K562 (cell line): ENCODE measurements around the gene ATRAID. TPM values are rescaled to one million over a fixed set of nuclear protein-coding genes. Genes with fewer than 3 reads are reported as not detected.

Source experiments
- AFF4 ChIP-seq: sonication (generic); formaldehyde crosslinking; IDR thresholded peaks from 2 replicates; pipeline ENCODE4 v1.8.0; 2023; ENCODE audit warnings: mild to moderate bottlenecking, missing genetic modification reagents
- C11orf30 ChIP-seq: fragments of 450-650 bp; IDR thresholded peaks from 2 replicates; pipeline ENCODE4 v1.6.1; 2016; ENCODE audit warnings: low read depth, mild to moderate bottlenecking
- E2F3 ChIP-seq: fragments of 250-450 bp; sonication (Bioruptor Pico); IDR thresholded peaks from 2 replicates; pipeline ENCODE4 v1.4.0; 2020; ENCODE audit warnings: mild to moderate bottlenecking
- EHMT2 ChIP-seq: fragments of 450-650 bp; IDR thresholded peaks from 2 replicates; pipeline ENCODE4 v1.6.1; 2018; ENCODE audit warnings: antibody characterized with exemption
- FOXM1 ChIP-seq, 2 experiments: fragments of 450-650 bp in 1 of 2; sonication (generic) in 1 of 2; formaldehyde crosslinking in 1 of 2; IDR thresholded peaks; 2 replicates each; pipeline versions ENCODE4 v1.6.1 to v1.9.0; 2017 to 2022; ENCODE audit warnings: low read depth in 2 of 2, mild to moderate bottlenecking in 2 of 2, missing genetic modification reagents in 1 of 2, moderate library complexity in 1 of 2
- HDAC2 ChIP-seq: fragments of 450-650 bp; IDR thresholded peaks from 2 replicates; pipeline ENCODE4 v1.6.1; 2016; ENCODE audit warnings: mild to moderate bottlenecking
- ID3 ChIP-seq, 2 experiments: fragments of 250-450 bp in 1 of 2; fragments of 450-650 bp in 1 of 2; sonication (Bioruptor Pico) in 1 of 2; IDR thresholded peaks; 2 replicates each; pipeline versions ENCODE4 v1.6.1 to v1.8.0; 2016 to 2021; ENCODE audit warnings: mild to moderate bottlenecking in 2 of 2, moderate library complexity in 2 of 2, missing compliant biosample characterization in 1 of 2, missing genetic modification characterization in 1 of 2
- KAT2B ChIP-seq: IDR thresholded peaks from one replicate; pipeline ENCODE4 v1.6.1; 2012; ENCODE audit warnings: low read depth, mild to moderate bottlenecking, control low read depth, inconsistent platforms, low read length, moderate library complexity
- MCM2 ChIP-seq: fragments of 450-650 bp; IDR thresholded peaks from 2 replicates; pipeline ENCODE4 v1.6.1; 2017; ENCODE audit warnings: low read depth, mild to moderate bottlenecking
- NBN ChIP-seq: fragments of 450-650 bp; IDR thresholded peaks from 2 replicates; pipeline ENCODE4 v1.6.1; 2016; ENCODE audit warnings: low read depth, mild to moderate bottlenecking
- NUFIP1 ChIP-seq: fragments of 450-650 bp; IDR thresholded peaks from 2 replicates; pipeline ENCODE4 v1.6.1; 2018; ENCODE audit not compliant: partially characterized antibody
- PHB2 ChIP-seq: fragments of 450-650 bp; IDR thresholded peaks from 2 replicates; pipeline ENCODE4 v1.6.1; 2017; ENCODE audit warnings: low read depth
- POLR2G ChIP-seq: fragments of 200-400 bp; formaldehyde crosslinking; IDR thresholded peaks from 2 replicates; pipeline ENCODE4 v1.6.1; 2017; ENCODE audit warnings: low read depth, mild to moderate bottlenecking, antibody characterized with exemption, low read length, moderate library complexity
- PRPF4 ChIP-seq: fragments of 200-400 bp; formaldehyde crosslinking; IDR thresholded peaks from one replicate; pipeline ENCODE4 v1.6.1; 2017; ENCODE audit warnings: low read length, low read depth, mild to moderate bottlenecking; ENCODE audit not compliant: insufficient read depth, poor library complexity, severe bottlenecking
- RBM15 ChIP-seq: fragments of 200-400 bp; formaldehyde crosslinking; IDR thresholded peaks from 2 replicates; pipeline ENCODE4 v1.6.1; 2018; ENCODE audit warnings: mild to moderate bottlenecking, low read length, moderate library complexity; ENCODE audit not compliant: insufficient read depth
- STAG1 ChIP-seq: sonication (generic); formaldehyde crosslinking; IDR thresholded peaks from 2 replicates; pipeline ENCODE4 v1.5.0; 2020; ENCODE audit warnings: missing genetic modification reagents, borderline replicate concordance
- VEZF1 ChIP-seq: fragments of 200-800 bp; sonication (Bioruptor generic); IDR thresholded peaks from 2 replicates; pipeline ENCODE4 v1.6.1; 2017; ENCODE audit warnings: missing genetic modification characterization, missing compliant biosample characterization
- ZKSCAN3 ChIP-seq: fragments of 250-450 bp; sonication (Bioruptor Pico); IDR thresholded peaks from 2 replicates; pipeline ENCODE4 v1.4.0; 2020
- ZNF146 ChIP-seq: IDR thresholded peaks from one replicate; pipeline ENCODE4 v1.6.1; 2018; ENCODE audit warnings: missing compliant biosample characterization; ENCODE audit not compliant: unreplicated experiment
- ZNF280A ChIP-seq: fragments of 450-650 bp; IDR thresholded peaks from 2 replicates; pipeline ENCODE4 v1.6.1; 2018; ENCODE audit warnings: mild to moderate bottlenecking, low read depth; ENCODE audit not compliant: partially characterized antibody
- polyA plus RNA-seq, 8 experiments: library from polyadenylated mRNA; depleted of rRNA in 4 of 8; stranded (reverse) in 5 of 8; unstranded in 3 of 8; fragments of >200 nt; fragmentation: Nextera tagmentation in 2 of 8; fragmentation: Illumina TruSeq in 1 of 8; extraction: Ambion mirVana in 2 of 8; extraction: Trizol in 1 of 8; gene quantifications; 2 replicates each; pipeline versions ENCODE4 v1.2.1 to v1.2.3, GENCODE V29; 2011 to 2014; ENCODE audit warnings: inconsistent platforms in 1 of 8, missing spikeins in 1 of 8
- total RNA-seq, 7 experiments: library from RNA; depleted of rRNA in 6 of 7; stranded (reverse); fragments of >200 nt in 6 of 7; fragmentation: Illumina TruSeq in 2 of 7; extraction: Trizol in 2 of 7; gene quantifications; 2 replicates each; pipeline versions ENCODE4 v1.2.1 to v1.2.3, GENCODE V29; 2011 to 2021; ENCODE audit warnings: low replicate concordance in 1 of 7

Gene ATRAID
- total and polyA plus RNA-seq, 9 of the 15 experiments (the other 6 are each of a cell fraction or from before 2014, with no cell fraction given) = 70.2 to 187 (median 108) TPM

GRCh38 chr2:27262379-27263286, 50.8 kb downstream of the ATRAID start, which contains the start of gene SLC30A3 (continued):
- TF ChIP-seq FOXM1 (IDR thresholded peaks at IDR 0.05; ENCODE audit: low read depth) (no peak), FOXM1 (CRISPR knock-in tag; IDR thresholded peaks at IDR 0.05; ENCODE audit: low read depth) (no peak), PRPF4 (no peak), ZNF280A (no peak), MCM2 (no peak), ID3 (CRISPR knock-in tag; IDR thresholded peaks at IDR 0.05) (no peak), ID3 (tag; IDR thresholded peaks at IDR 0.05) (no peak), VEZF1 (no peak; the same call in 1 of the 2 replicates), C11orf30 (no peak), PHB2 (no peak), POLR2G (peak; percentile 66), ZNF146 (CRISPR knock-in tag) (no peak), ZKSCAN3 (no peak), NUFIP1 (no peak), E2F3 (no peak), NBN (no peak), EHMT2 (no peak), AFF4 (CRISPR knock-in tag) (no peak), RBM15 (no peak), HDAC2 (no peak), STAG1 (no peak), KAT2B (no peak)
